Upper lobe of left lung (tissue), 4 donors: ENCODE measurements around the gene SIK3.

ENCODE experiments used
- POLR2AphosphoS5 ChIP-seq, 2 donors: sonication (generic); formaldehyde crosslinking; IDR thresholded peaks; one replicate each; pipeline ENCODE4 v1.5.1; 2017; ENCODE audit warnings: antibody characterized with exemption in 2 of 2
- TF ChIP-seq, protein P1 (sequence below), 6 experiments: fragments of 450-650 bp in 4 of 6; fragments of 200-600 bp in 2 of 6; sonication (generic) in 2 of 6; IDR thresholded peaks; one replicate each; pipeline ENCODE4 v1.5.1; 2016 to 2019; ENCODE audit warnings: antibody characterized with exemption in 6 of 6

- TF ChIP-seq, protein P1, sequence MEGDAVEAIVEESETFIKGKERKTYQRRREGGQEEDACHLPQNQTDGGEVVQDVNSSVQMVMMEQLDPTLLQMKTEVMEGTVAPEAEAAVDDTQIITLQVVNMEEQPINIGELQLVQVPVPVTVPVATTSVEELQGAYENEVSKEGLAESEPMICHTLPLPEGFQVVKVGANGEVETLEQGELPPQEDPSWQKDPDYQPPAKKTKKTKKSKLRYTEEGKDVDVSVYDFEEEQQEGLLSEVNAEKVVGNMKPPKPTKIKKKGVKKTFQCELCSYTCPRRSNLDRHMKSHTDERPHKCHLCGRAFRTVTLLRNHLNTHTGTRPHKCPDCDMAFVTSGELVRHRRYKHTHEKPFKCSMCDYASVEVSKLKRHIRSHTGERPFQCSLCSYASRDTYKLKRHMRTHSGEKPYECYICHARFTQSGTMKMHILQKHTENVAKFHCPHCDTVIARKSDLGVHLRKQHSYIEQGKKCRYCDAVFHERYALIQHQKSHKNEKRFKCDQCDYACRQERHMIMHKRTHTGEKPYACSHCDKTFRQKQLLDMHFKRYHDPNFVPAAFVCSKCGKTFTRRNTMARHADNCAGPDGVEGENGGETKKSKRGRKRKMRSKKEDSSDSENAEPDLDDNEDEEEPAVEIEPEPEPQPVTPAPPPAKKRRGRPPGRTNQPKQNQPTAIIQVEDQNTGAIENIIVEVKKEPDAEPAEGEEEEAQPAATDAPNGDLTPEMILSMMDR (IDR thresholded peaks at IDR 0.05): no peak
- TF ChIP-seq POLR2AphosphoS5 (IDR thresholded peaks at IDR 0.05): no peak
These were observed 149.8 kb downstream of the SIK3 start for GRCh38 chr11:116948391-116948790.
